G401 (cell line): ENCODE results near the gene PNPLA6. TPM values are rescaled to one million over a fixed set of nuclear protein-coding genes. Genes with fewer than 3 reads are reported as not detected.
A peak's percentile ranks its signal among the peaks of the same experiment; 100 is the strongest.

Source experiments
- DNase-seq: peaks from one replicate; pipeline ENCODE4 v3.0.0-alpha.2; 2015; ENCODE audit warnings: low spot score
- in situ Hi-C: cut with HindIII; loops from 2 replicates; pipeline ENCODE4 v1.10.0; 2016; ENCODE audit warnings: low sequenced_read_pairs, mixed read lengths
- total RNA-seq: library from RNA; depleted of rRNA; stranded (reverse); fragments of >200 nt; shearing (Covaris generic); gene quantifications from 2 replicates; pipeline ENCODE4 v1.2.3, GENCODE V29; 2014; rRNA removed

The PNPLA6 gene
- 74.6 and 97.9 TPM in 2 replicates for total RNA-seq

DNA sequence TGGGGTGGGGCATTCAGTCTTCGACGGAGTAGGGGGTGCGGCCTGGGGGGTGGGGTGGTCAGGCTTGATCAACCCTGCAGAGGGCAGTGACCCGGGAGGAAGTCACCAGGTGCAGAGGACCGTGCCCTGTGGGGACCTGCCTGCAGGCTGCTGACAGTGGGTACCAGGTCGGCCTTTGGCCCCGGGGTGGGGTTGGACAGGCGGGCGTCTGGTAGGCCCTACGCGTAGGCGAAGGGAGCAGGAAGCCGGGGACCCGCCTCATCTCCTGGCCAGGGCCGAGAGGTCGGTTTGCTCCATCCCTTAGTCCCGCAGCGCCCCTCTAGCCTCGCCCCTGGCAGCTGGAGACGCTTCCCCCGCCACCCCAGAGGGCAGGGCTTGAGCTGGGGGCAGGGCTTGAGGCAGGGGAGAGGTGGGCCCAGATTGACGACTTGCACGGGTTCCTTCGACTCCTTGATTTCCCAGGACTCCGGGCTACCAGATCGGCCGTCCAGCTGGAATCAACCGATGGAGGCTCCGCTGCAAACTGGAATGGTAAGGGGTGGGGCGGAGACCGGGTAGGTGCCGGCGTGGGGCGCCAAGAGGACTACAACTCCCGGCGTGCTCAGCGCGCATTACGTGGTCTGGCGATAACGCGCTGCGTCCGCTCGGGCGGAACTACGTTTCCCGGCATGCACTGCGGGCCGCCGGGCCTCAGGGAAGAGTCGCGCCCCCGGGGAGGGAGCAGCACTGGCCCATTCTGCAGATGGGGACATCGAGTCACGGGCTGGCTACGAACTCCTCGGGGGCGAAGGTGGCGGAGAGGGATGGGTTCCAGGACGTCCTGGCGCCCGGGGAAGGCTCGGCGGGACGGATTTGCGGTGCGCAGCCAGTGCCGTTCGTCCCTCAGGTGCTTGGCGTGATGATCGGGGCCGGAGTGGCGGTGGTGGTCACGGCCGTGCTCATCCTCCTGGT is at the start of gene PNPLA6:
TSS of gene PNPLA6 (plus strand) at position 671 of the 951 bp plus-strand sequence. CDS start at position 743, 72 bp downstream.
- peak; percentile 94 for DNase-seq

DNA sequence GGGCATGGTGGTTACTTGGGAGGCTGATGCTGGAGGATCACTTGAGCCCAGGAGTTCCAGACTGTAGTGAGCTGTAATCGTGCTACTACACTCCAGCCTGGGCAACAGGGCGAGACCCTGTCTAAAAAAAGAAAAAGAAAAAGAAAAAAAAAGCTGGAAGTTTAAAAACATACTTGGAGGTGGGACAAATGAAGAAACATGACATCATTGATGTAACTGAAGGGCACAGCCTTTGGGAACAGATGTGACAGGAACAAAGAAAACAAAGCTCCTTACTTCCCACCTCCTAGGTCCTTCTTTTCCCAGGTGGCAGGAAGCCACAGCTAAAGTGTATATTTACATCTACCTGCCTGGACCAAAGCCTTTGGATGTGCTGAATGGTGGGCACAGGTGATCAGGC is 48.6 kb upstream of the PNPLA6 start:
- in situ Hi-C loops, result no loop called here
- no peak for DNase-seq

More for the DNA sequence above, at the start of gene PNPLA6:
- in situ Hi-C loops, result no loop called here

- in situ Hi-C loops, result no loop called here
- peak; percentile 89 for DNase-seq
These were observed 46.7 kb upstream of the PNPLA6 start, which contains the start of gene PEX11G for GRCh38 chr19:7488736-7489353. TSS of gene PEX11G (minus strand) at chr19:7489035. CDS start at chr19:7489010, 25 bp downstream.

DNA sequence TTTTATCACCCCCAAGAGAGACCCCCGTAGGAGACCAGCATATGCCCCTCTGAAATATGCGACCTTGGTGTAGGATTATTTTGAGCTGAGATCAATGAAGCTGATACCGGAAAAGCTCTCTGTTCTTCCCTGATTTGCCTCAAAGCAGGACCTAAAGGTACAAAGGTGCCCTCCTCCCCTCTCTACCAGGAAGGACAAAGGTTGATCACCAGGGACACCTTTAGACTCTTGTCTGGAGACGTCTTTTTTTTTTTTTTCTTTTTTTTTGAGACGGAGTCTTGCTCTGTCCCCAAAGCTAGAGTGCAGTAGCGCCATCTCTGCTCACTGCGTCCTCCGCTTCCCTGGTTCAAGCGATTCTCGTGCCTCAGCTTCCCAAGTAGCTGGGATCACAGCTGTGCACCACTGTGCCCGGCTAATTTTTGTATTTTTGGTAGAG is 45.9 kb upstream of the PNPLA6 start:
- in situ Hi-C loops, result no loop called here
- no peak for DNase-seq

- in situ Hi-C loops, result no loop called here
- no peak for DNase-seq
These were observed 43.4 kb upstream of the PNPLA6 start for GRCh38 chr19:7492142-7492541.

- no peak for DNase-seq
- in situ Hi-C loops, result no loop called here
These were observed 43.0 kb upstream of the PNPLA6 start for GRCh38 chr19:7492558-7492957.

GRCh38 chr19:7494416-7495098 is 41.0 kb upstream of the PNPLA6 start:
- DNase-seq, result peak; percentile 19
- in situ Hi-C loops, result no loop called here

- in situ Hi-C loops, result no loop called here
- no peak for DNase-seq
These were observed 38.2 kb upstream of the PNPLA6 start for GRCh38 chr19:7497292-7497691.

DNA sequence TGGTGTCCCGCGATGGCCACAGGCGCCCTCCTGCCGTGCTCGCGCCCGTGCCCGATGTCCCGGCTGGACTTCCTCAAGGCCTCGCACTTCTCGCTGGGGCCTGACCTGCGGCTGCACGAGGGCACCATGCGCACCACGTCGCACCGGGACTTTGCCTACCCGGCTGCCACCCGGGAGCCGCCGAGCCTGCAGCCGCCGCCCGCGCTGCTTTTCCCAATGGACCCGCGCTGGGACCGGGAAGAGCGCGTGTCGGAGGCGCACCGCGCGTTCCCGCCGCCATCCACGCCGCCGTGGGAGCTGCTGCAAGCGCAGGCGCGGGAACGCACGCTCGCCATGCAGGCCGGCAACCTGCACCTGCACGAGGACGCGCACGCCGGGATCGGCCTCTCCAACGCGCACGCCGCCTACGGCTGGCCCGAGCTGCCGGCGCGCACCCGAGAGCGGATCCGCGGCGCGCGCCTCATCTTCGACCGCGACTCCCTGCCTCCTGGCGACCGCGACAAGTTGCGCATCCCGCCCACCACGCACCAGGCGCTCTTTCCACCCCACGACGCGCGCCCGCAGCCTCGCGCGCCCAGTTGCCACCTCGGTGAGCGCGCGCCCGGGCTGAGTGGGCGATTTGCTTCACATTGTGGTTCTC is 34.6 kb upstream of the PNPLA6 start:
- in situ Hi-C loops, result no loop called here
- DNase-seq, result peak; percentile 90

GRCh38 chr19:7502552-7502951 is 33.0 kb upstream of the PNPLA6 start:
- in situ Hi-C loops, result no loop called here
- DNase-seq, result no peak

- in situ Hi-C loops, result no loop called here
- DNase-seq, result no peak
These were observed 30.8 kb upstream of the PNPLA6 start for GRCh38 chr19:7504684-7505083.

DNA sequence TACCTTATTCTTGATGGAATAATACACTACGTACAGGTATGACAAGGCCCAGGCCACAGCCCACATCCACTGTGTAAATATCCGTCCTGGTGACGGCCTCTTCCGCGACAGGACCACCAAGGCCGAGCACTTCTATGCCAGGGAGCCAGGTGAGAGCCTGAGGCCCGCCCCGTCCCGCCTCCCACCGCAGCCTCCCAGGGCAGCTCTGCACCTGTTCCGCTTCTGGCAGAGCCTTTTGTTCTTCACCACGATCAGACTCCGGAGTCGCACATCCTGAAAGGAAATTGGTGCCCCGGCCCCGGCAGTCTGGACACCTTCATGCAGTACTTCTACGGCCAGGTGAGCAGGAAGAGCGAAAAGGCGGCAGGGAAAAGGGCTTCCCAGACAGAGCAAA is 30.2 kb upstream of the PNPLA6 start:
- no peak for DNase-seq
- in situ Hi-C loops, result no loop called here

DNA sequence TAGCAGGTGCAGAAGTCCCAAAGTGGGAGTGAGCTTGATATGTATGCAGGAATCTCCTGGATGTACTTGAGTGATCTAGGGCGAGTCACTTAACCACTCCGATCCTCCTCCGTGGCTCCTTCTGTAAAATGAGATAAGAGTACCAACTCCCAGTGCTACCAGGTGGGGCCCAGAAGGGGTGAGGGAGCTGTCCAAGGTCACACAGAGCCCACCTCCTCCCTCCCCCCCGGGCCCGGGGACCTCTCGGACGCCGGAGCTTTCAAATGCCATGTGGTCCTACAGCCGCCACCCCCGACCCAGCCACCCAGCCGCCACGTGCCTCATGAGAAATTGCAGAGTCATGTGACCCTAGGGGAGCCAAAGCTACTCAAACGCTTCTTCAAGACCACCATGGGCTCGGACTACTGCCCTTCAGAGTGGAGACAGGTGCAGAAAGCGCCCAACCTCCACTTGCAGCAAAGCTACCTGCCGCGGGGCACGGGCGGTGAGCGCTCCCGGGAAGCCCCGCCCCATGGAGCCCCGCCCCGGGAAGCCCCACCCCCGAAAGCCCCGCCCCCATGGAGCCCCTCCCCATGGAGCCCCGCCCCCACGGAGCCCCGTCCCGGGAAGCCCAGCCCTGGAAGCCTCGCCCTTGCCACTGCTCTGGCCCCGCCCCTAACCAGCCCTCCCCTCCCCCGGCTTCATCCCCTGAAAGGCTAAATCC is 29.7 kb upstream of the PNPLA6 start:
- in situ Hi-C loops, result no loop called here
- DNase-seq, result no peak

DNA sequence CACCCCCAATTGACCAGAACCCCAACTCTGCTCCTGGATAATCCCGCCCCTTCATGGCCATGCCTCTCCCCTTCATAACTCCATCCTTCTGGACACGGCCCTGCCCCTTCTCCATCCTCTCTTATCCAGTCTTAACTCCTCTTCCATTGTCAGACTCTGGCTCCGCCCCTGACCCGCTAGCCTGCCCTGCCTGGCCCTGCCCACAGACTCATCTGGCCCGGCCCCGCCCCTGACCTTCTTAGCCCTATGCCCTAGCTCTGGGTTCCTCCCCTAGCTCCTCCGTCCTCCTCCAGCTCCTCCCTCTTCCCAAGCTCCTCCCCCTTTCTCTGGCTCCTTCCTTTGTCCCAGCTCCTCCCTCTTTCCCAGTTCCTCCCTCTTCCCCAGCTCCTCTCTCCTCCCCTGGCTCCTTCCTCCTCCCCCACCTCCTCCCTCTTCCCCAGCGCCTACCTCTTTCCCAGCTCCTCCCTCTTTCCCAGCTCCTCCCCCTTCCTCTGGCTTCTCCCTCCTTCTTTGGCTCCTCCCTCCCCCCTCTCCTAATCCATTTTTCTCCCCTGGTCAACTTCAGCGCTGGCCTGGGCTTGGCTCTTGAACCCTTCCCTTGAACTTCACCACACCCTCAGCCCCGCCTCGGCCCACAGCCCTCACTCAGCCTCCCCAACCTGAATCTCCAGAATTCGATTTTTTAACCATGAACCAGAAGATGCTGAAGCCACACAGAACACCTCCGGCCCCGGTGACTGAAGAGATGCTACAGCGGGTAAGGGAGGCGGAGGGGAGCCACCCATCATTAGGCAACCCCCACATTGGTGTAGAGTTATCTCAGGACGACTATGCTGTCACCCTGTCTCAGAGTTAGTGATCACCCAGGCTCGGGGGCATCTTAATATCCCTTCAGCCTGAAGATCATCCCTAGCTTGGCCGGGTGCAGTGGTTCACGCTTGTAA is 28.9 kb upstream of the PNPLA6 start:
- DNase-seq, result peak; percentile 73
- in situ Hi-C loops, result no loop called here

GRCh38 chr19:7507884-7508283 is 27.6 kb upstream of the PNPLA6 start:
- in situ Hi-C loops, result no loop called here
- DNase-seq, result no peak

DNA sequence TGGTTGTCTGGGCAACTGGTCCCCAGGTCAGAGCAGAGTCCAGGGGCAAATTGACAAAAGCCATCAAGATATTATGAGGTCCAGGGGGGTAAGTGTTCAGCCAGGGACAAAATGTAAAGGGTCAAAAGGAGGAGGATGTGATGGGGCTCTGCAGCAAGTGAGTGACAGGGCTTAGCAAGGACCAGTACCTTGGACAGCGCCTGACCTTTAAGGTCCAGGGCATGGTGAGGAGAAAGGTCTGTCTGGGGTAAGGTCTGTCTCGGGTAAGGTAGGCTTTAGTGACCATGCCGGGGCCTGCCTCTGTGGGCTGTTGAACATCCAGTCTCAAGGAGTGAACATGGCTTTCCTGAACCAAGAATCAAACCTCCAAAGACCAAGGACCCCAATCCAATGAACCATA is 25.9 kb upstream of the PNPLA6 start:
- in situ Hi-C loops, result no loop called here
- no peak for DNase-seq

- in situ Hi-C loops, result no loop called here
- no peak for DNase-seq
These were observed 23.1 kb upstream of the PNPLA6 start for GRCh38 chr19:7512400-7512851.
